ENCODE data around the gene PEPD.

- TF ChIP-seq POLR2AphosphoS5 (IDR thresholded peaks at IDR 0.05) (no peak), CTCF (IDR thresholded peaks at IDR 0.05) (no peak)
These were observed 78.9 kb downstream of the PEPD start for GRCh38 chr19:33442706-33443105.
